Adrenal gland (tissue), 12 donors: ENCODE data around the gene EIF4E. TPM values are rescaled to one million over a fixed set of nuclear protein-coding genes. Genes with fewer than 3 reads are reported as not detected.
A peak's percentile ranks its signal among the peaks of the same experiment; 100 is the strongest.
"Not testable (repeated sequence)": the region's sequence is repeated elsewhere in the genome, so short reads cannot be mapped to it uniquely, and the experiment has no call there.

Experiments
- DNase-seq, 7 donors: peaks; one replicate each; pipeline ENCODE4 v3.0.0-alpha.2; 2019 to 2020
- H3K27ac ChIP-seq, 5 donors: fragments of 200-600 bp; sonication (generic) in 4 of 5; 1 replicate in 3 of 5; 2 replicates in 2 of 5; pipeline versions ENCODE4 v1.5.1 to v1.8.0; 2016 to 2020; ENCODE audit warnings: mild to moderate bottlenecking in 1 of 5
- H3K27me3 ChIP-seq: fragments of 200-600 bp; 2 replicates; pipeline ENCODE4 v1.8.0; 2021
- H3K36me3 ChIP-seq, 2 donors: fragments of 200-600 bp; replicated peaks in 1 of 2; 1 replicate in 1 of 2; 2 replicates in 1 of 2; pipeline versions ENCODE4 v1.5.1 to v1.8.0; 2018 to 2022
- H3K4me1 ChIP-seq, 2 donors: fragments of 200-600 bp; replicated peaks in 1 of 2; 1 replicate in 1 of 2; 2 replicates in 1 of 2; pipeline versions ENCODE4 v1.5.1 to v1.8.0; 2018 to 2021
- H3K4me3 ChIP-seq, 4 donors: fragments of 200-600 bp; sonication (generic) in 3 of 4; one replicate each; pipeline ENCODE4 v1.5.1; 2016 to 2018
- H3K9me3 ChIP-seq, 3 donors: fragments of 200-600 bp; sonication (generic) in 1 of 3; replicated peaks in 1 of 3; 1 replicate in 2 of 3; 2 replicates in 1 of 3; pipeline versions ENCODE4 v1.5.1 to v1.8.0; 2016 to 2021
- CTCF ChIP-seq, 6 experiments: fragments of 450-650 bp in 4 of 6; fragments of 200-600 bp in 2 of 6; sonication (generic) in 1 of 6; IDR thresholded peaks; 1 replicate in 5 of 6; 2 replicates in 1 of 6; pipeline versions ENCODE4 v1.5.1 to v1.8.0; 2016 to 2021; ENCODE audit warnings: antibody characterized with exemption in 6 of 6, mild to moderate bottlenecking in 2 of 6, moderate library complexity in 1 of 6
- POLR2A ChIP-seq, 2 donors: fragments of 450-650 bp; IDR thresholded peaks; one replicate each; pipeline ENCODE4 v1.6.1; 2017; ENCODE audit warnings: antibody characterized with exemption in 2 of 2, mild to moderate bottlenecking in 2 of 2, moderate library complexity in 1 of 2
- WGBS, 4 donors: extraction: QIAGEN DNeasy Blood & Tissue Kit in 2 of 4; methylation state at CpG; one replicate each; pipeline versions ENCODE4 v1.1.5 to v1.1.7; 2013 to 2017; 5-methylcytosine and 5-hydroxymethylcytosine counted together
- intact Hi-C, 2 donors: fragments of 100-400 bp; cut with DNase I; formaldehyde crosslinking; loops; one replicate each; pipeline versions ENCODE4 v1.14.1 to v1.15.0; 2022 to 2023
- polyA plus RNA-seq, 3 donors: library from polyadenylated mRNA; stranded (reverse); fragments of 200-250 nt in 2 of 3; fragments of 350-450 nt in 1 of 3; fragmentation: Illumina TruSeq in 1 of 3; extraction: RNeasy Lipid Tissue Mini Kit (QIAGEN cat#74804) in 1 of 3; gene quantifications; one replicate each; pipeline ENCODE4 v1.2.3, GENCODE V29; 2013 to 2014
- total RNA-seq, 9 donors: library from RNA; depleted of rRNA in 4 of 9; stranded (reverse); fragments of >200 nt in 4 of 9; fragments of 120-200 nt in 1 of 9; fragmentation: NEBNext Ultra II Directional in 1 of 9; extraction: Animal tissue kit (Norgen Biotek cat#: 25700) in 1 of 9; gene quantifications; one replicate each; pipeline versions ENCODE4 v1.1.0 to v1.2.4, GENCODE V29; 2013 to 2023
- donor health status: healthy with polysubstance abuse.
- donor health status: Bipolar disorder and iron deficiency.
- donor health status: DM: yes; HTN: yes; CAD: no.
- donor health status: DM: no; HTN: no; CAD: no.
- donor health status: DM: no; HTN: no; CAD: no.
- donor health status: DM: yes; HTN: yes; CAD: no.

The EIF4E gene
- total and polyA plus RNA-seq, 12 donors: 5.9 to 169 (median 66.8) TPM

GRCh38 chr4:98939892-98940298, 11.0 kb upstream of the EIF4E start:
- Histone ChIP-seq H3K9me3 (no peaks in the 10 kb centered on the region), H3K27ac (no peak overlapping the region), H3K36me3 (no peaks in the 10 kb centered on the region), H3K4me1 (no peaks in the 10 kb centered on the region), H3K4me3 (no peak overlapping the region), H3K27me3 (no peaks in the 10 kb centered on the region)
- TF ChIP-seq CTCF (IDR thresholded peaks at IDR 0.05) (peak; percentile 49 to 79 (median 61)), POLR2A (IDR thresholded peaks at IDR 0.05) (no peak)
- WGBS, 4 donors: 29 to 41% (median 35%) methylated on average over 2 of the region's 2 CpGs
- intact Hi-C loops: loop anchor here in 1 of 2 donors (10.0 kb wide), 1 partner anchor 115 kb away; no protein-coding TSS in a partner anchor
- DNase-seq: peak in 1 of 7 donors; percentile 23

- Histone ChIP-seq H3K27me3 (no peaks in the 10 kb centered on the region), H3K4me1 (no peaks in the 10 kb centered on the region), H3K9me3 (no peaks in the 10 kb centered on the region), H3K4me3 (no peak overlapping the region), H3K36me3 (no peaks in the 10 kb centered on the region), H3K27ac (no peak overlapping the region)
- no peak for TF ChIP-seq POLR2A (IDR thresholded peaks at IDR 0.05)
- TF ChIP-seq CTCF (IDR thresholded peaks at IDR 0.05): no peak
- intact Hi-C loops: loop anchor here in 1 of 2 donors (10.0 kb wide), 1 partner anchor 115 kb away; no protein-coding TSS in a partner anchor
- 53 to 78% (median 73%) methylated on average over 1 of the region's 1 CpG for WGBS, 4 donors
- no peak for DNase-seq
Measured at GRCh38 chr4:98939438-98939837, 10.5 kb upstream of the EIF4E start.

- no peak overlapping the region for H3K27ac ChIP-seq
- no peaks in the 10 kb centered on the region for H3K9me3 ChIP-seq
- 60 to 79% (median 75%) methylated on average over 2 of the region's 2 CpGs for WGBS, 4 donors
- no peak for TF ChIP-seq CTCF (IDR thresholded peaks at IDR 0.05)
- no peak for TF ChIP-seq POLR2A (IDR thresholded peaks at IDR 0.05)
- no peak overlapping the region for H3K4me3 ChIP-seq
- intact Hi-C loops: loop anchor here in 1 of 2 donors (10.0 kb wide), 1 partner anchor 117 kb away; no protein-coding TSS in a partner anchor
- DNase-seq: no peak
- no peaks in the 10 kb centered on the region for H3K27me3 ChIP-seq
- H3K36me3 ChIP-seq: no peaks in the 10 kb centered on the region
- no peaks in the 10 kb centered on the region for H3K4me1 ChIP-seq
Measured at GRCh38 chr4:98937986-98938720, 9.2 kb upstream of the EIF4E start.

GRCh38 chr4:98935633-98936032, 6.7 kb upstream of the EIF4E start:
- 77 to 83% (median 82%) methylated on average over 4 of the region's 4 CpGs for WGBS, 4 donors
- Histone ChIP-seq H3K4me1 (no peaks in the 10 kb centered on the region), H3K4me3 (no peak overlapping the region), H3K27me3 (no peaks in the 10 kb centered on the region), H3K9me3 (no peaks in the 10 kb centered on the region), H3K27ac (no peak overlapping the region), H3K36me3 (no peaks in the 10 kb centered on the region)
- intact Hi-C loops: loop anchor here in 1 of 2 donors (10.0 kb wide), 1 partner anchor 119 kb away; no protein-coding TSS in a partner anchor
- TF ChIP-seq POLR2A (IDR thresholded peaks at IDR 0.05) (no peak), CTCF (IDR thresholded peaks at IDR 0.05) (no peak)
- DNase-seq: no peak

- H3K27me3 ChIP-seq, H3K9me3 ChIP-seq, H3K4me3 ChIP-seq, H3K36me3 ChIP-seq, DNase-seq, H3K4me1 ChIP-seq, H3K27ac ChIP-seq: not testable (repeated sequence)
- 93 to 96% (median 94%) methylated on average over 7 of the region's 7 CpGs for WGBS, 4 donors
- intact Hi-C loops: loop anchor here in 1 of 2 donors (10.0 kb wide), 1 partner anchor 120 kb away; no protein-coding TSS in a partner anchor
Measured at GRCh38 chr4:98934851-98935250, 5.9 kb upstream of the EIF4E start.
